NCI-H2081 treated with DMSO at 0.1 percent for 48 hours (cell line): Measurements from ENCODE around the gene CFTR.
"Not testable (repeated sequence)": the region's sequence is repeated elsewhere in the genome, so short reads cannot be mapped to it uniquely, and the experiment has no call there.

Experiments
- DNase-seq: peaks from one replicate; lab custom pipeline; 2025; lab: John Stamatoyannopoulos, UW

CFTR gene

DNA sequence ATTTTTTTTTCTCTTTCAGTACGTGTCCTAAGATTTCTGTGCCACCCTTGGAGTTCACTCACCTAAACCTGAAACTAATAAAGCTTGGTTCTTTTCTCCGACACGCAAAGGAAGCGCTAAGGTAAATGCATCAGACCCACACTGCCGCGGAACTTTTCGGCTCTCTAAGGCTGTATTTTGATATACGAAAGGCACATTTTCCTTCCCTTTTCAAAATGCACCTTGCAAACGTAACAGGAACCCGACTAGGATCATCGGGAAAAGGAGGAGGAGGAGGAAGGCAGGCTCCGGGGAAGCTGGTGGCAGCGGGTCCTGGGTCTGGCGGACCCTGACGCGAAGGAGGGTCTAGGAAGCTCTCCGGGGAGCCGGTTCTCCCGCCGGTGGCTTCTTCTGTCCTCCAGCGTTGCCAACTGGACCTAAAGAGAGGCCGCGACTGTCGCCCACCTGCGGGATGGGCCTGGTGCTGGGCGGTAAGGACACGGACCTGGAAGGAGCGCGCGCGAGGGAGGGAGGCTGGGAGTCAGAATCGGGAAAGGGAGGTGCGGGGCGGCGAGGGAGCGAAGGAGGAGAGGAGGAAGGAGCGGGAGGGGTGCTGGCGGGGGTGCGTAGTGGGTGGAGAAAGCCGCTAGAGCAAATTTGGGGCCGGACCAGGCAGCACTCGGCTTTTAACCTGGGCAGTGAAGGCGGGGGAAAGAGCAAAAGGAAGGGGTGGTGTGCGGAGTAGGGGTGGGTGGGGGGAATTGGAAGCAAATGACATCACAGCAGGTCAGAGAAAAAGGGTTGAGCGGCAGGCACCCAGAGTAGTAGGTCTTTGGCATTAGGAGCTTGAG is at the start of gene CFTR:
Gene CFTR (plus strand): TSS at position 801 of the 830 bp plus-strand sequence. CDS start 70 bp downstream, outside the sequence.
- DNase-seq = no peak

DNA sequence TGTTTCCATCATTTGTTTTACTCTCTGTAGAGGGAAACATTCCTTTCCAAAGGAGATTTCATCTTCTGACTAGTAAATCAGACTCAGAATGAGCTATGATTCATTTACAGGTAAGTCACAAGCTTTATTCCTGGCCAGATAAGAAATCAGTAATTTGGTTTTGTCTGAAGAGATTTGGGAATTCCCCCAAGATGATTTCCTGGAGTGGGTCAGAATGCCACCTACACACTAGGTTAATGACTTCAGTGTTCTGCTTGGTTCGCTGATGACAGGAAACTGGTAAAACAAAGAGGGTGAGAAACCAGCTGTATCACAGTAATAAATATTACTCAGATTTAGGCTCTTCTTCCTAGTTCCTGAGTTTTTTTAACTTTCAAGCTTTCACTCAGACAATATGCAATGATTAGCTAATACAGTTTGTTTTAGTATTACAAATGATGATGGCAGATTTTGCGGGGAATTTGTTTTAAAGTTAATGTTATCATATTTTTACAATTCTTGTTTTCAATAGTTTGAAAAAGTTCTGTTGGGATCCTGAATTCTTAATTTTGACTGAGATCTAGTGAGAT is 44.3 kb upstream of the CFTR start:
- DNase-seq = no peak

DNA sequence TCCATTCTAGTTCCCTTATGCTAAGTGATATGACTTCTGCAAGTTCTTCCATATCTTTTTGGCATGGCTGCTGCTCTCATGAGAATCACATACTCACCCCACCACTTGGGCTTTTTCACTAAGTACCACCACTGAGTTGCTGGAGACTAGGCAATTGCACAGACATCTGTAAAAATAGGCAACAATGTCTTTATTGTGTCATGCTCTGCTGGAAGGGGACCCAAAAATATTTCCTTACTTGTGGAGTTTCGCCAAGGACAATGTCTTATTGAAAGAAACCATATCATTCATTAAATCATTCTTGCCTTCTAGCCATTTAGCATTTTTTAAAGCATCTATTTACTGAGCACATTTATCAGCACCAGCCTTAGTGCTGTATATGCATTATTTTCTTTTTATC is 35.2 kb upstream of the CFTR start:
- DNase-seq = no peak

DNA sequence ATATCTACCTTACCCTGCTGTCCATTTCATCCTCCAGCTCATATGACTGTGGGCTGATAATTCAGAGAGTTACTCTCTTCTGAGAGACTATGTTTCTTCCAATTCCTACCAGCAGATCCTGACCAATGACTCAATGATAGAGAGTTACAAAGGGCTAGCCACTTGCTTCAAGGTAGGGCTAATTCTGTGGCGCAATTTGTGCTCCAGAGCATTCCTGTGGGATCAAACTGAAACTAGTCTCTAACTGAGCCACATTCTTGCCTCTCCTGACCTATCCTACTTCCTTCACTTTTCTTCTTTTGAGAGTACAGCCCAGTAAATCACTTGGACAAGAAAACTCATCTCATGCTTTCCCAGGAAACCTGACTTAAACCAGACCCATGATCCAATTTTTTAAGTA is 34.6 kb upstream of the CFTR start:
- DNase-seq = no peak

DNA sequence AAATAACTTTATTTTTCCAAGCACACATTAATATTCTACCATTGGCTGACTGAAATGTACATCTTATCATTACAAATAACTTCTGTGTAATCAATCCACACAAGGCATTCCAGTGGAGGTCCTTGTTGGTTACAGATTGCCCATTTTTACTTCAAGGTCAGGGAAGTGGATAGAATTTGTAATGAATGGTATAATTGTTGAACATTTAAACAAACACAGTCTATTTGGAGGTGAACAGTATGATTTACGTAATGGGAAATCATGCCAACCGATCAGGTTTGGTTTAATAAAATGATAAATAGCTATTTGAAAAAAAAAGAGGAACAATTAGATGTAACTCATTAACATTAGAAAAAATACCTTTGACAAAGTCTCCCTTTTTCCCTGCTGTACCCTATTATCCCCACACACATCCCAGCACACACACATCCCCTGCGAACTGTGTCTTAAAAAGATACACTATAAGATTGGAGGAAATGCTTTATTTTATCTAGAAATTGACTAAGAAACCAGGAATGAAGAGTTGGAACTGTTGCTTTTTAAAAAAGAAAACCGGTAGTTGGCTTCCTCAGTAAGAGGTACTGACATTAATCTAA is 33.5 kb upstream of the CFTR start:
- no peak for DNase-seq

DNA sequence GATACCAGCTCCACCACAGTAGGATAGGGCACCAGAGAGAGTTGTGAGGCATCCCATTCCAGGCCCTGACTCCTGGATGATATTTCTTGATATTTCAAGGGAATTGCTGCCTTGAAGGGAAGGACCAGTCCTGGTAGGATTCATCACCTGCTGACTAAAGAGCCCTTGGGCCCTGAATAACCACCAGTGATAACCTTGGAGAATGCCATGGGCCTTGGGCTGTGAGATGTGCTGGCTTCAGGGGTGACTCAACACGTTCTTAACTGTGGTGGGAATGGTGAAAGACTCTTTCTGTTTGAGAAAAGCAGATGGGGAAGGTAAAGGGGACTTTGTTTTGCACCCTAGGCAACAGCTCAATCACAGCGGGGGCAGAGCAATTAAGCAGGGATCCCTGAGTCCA is 31.2 kb upstream of the CFTR start:
- DNase-seq = no peak

DNA sequence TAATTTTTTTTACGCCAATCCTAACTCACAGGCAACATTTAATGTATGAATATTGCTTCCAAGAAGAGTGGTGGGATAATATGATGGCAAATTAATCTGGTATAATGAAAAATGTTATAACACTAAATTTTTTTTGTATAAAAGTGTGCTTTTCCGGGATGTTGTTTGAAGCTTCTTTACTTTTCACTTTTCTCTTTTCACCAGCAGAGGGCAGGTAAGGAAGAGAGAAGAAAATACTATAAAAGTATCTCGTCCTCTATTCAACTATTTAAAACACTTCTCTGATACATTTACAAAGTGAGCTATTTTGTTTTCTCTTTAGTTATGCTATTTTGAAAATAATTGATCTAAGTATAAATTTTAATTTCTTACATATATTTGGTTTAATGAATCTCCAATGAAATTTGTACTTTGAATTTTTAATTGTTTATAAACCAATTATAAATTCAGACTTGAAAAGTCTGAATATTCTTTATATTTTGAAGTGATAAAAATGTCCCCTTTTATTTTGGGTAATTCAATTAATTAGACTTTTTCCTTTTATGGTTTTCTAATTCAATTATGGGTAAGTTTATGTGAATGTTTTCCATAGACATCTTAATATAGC is 20.7 kb upstream of the CFTR start:
- no peak for DNase-seq

GRCh38 chr7:117459735-117460134 is 20.1 kb upstream of the CFTR start:
- no peak for DNase-seq

GRCh38 chr7:117460815-117461214 is 19.0 kb upstream of the CFTR start:
- not testable (repeated sequence) for DNase-seq

GRCh38 chr7:117468174-117468573 is 11.7 kb upstream of the CFTR start:
- DNase-seq = no peak

DNA sequence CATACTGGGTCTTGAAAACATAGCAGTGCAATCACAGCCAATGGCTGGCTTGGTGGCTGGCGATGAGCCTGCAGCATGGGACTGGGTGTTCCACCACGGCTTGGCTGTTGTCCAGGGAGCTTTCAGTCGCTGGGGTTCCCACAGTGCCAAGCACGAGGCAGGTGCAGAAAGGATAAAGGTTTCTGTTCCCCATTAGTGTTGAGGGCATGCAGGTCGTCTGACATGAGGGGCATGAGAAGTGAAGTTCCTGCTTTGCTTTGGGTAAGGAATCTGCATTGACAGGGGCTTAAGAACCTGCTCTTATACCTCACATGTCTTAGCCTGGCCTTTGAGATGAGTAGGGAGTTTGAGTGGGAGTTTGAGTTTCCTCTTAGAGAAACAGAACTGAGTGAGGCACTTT is 9.0 kb upstream of the CFTR start:
- no peak for DNase-seq

DNA sequence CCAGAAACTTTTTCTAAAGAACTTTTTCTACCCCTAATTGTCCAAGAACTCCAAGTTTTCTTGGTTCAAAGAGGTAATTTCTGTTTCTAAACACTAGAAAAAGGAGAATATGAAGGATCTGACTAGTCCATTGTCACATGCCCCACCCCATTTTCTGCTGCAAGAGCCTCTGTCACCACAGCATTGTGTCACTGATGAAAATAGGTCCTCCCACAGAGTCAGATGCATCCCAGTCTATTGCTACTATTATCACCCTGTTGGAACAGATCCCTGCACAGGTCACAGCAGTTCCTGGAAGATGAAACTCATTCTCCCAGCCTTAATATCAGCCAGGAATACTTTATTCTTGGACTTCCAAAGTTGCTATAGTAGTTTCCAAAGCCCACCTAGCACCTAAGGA is 7.5 kb upstream of the CFTR start:
- no peak for DNase-seq

DNA sequence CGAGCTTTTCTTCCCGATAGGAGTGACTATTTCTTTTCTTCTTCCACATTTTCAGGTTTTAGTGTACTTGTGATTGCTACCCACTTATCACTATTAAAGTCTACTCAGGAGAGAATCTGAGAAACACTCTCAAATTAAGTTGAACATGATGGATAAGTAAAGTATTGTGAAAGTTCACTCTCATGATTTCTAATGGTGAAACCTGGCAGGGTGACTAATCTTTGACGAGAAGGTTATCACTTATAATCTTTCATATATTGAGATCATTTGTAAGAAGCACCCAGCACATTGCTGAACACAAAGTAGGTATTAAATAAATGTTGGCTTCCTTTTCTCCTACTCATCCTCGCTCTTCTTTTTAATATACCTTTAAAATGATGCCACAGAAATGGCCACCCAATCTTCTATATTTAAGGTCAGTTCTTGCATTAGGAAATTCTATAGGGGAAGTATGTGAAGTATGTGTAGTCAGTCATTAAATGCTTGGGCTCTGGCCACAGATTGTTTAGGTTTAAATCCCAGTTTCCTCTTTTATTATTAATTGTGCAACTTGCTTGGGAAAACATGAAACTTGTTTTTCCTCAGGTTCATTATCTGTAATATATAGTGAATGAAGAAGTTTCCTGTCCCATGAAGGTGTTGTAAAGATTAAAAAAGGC is 3.1 kb upstream of the CFTR start:
- no peak for DNase-seq

DNA sequence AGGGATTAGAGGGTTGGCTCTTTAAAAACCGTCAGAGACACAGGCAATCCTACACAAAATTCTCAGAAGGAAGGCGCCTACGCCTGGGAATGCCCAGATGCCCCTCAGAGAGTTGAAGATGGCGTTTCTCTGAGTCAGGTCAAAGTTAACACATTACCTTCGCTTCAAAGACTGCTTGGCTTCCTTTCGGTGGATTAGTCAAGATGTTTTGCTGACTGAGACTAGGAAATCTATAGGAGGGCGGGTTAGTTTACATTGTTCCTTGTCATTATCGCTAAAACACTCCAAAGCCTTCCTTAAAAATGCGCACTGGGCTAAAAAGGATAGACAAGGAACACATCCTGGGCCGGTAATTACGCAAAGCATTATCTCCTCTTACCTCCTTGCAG is 995 bp upstream of the CFTR start:
- no peak for DNase-seq

- DNase-seq = no peak
These were observed 184 bp downstream of the CFTR start for GRCh38 chr7:117480055-117480362.

DNA sequence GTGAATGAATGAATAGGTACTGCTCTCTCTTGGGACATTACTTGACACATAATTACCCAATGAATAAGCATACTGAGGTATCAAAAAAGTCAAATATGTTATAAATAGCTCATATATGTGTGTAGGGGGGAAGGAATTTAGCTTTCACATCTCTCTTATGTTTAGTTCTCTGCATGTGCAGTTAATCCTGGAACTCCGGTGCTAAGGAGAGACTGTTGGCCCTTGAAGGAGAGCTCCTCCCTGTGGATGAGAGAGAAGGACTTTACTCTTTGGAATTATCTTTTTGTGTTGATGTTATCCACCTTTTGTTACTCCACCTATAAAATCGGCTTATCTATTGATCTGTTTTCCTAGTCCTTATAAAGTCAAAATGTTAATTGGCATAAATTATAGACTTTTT is 1.2 kb downstream of the CFTR start:
- DNase-seq = no peak

DNA sequence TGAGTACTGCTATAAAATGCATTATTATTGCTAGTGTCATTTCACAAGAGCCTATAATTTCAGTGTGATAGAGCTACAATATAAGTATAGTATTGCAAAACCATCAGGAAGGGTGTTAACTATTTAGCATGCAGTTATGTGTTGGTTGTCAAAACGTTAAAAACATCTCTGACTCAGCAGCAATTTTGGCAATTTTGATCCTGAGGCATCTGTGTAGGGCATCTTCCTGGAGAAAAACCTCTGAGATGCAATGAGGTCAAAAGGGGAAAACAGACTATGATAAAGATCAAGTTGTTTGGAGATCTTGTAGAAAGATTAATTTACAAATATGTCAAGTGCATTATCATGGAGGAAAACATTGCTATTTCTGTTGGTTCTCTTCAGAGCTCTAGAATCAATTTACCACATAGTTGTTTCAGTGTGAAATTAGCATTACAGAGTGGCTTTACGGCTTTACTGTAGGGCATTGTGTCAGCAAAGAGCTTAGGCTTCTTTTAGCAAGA is 5.3 kb downstream of the CFTR start:
- DNase-seq = no peak

GRCh38 chr7:117489016-117489415 is 9.2 kb downstream of the CFTR start:
- no peak for DNase-seq

DNA sequence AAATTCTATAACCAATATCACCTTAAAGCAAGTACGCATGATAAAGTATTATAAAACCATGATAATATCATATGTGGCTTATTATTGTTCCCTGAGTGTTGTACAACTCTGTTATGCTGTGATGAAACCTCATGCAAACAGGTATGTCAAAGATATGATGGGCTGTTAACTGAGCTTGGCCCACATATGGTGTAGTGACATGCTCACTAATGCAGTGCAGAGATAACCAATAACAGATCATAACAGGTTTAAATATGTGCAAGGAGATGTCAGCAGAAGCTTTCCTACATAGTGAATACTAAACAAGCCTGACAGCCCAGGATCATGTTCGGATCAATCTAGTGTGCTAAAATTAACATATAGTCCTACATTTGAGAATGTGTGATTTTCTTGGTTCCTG is 9.6 kb downstream of the CFTR start:
- DNase-seq = no peak

DNA sequence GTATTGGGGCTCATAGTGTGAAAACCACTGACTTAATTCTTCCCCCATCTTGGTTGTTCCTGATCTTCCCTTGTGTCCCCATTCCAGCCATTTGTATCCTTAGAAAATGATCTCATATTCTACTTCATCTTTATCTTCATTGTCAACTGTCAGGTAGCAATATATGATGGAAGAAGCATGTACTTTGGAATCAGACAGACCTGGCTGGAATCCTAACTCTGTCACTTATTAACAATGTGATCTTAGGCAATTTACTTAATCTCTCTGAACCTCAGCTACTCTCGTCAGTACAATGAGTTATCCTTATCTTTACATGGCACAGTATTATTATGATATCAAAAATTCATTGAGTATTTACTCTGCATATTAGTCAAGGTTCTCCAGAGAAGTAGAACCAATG is 10.1 kb downstream of the CFTR start:
- no peak for DNase-seq

DNA sequence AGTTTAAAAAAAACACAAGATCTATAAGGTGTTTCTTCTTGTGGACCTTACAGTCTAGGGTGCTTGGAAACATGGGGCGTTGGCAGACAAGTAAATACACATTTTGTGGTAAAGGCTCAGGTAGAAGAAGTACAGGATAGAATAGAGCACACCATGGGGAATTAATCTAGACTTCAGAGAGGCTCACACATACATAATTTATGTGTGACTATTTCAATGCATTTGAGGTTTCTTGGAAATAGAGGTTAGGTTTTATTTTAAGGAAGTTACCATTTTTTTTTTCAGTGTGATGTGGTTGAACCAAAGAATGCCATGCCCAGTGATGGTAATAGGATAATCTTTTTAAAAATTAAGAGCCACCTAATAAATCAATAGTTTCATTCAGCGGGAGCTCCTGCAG is 12.8 kb downstream of the CFTR start:
- no peak for DNase-seq

DNA sequence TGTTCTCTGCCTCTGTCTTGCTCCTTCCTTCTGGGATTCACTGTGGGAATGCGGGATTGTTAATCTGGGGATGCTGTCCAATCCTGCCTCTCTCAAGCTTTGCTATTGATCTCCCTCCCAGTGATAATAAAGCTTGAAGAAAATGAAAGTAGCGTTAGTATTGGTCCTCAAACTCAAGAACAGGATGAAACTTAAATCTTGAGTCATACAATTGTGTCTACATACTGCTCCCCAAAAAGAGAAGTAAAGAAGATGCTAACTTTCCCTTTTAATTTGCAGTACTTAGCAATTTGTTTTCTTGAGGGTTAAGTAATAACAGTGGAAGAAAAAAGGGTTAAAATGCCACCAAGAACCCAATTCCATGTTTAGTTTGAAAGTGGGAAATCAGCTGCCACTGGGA is 13.6 kb downstream of the CFTR start:
- DNase-seq = no peak

DNA sequence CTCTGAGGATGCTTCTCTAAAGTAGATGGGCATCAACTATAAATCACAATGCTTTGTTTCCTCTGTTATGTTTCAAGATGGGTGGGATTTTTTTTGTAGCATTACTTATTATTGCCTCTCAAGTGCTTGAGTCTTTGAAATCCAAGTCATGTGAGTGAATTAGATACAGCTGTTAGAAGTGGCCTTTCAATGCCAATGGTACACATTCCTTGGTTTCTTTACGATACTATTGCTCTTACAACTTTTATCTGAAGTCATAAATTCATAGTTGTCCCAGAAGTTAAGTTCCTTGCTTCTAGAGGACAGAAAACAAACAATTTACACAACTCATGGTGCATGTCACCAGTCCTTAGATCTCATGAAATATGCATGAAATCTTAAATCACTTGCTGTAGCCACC is 15.5 kb downstream of the CFTR start:
- DNase-seq = no peak
